Spinal cord (tissue), 10 donors: ENCODE results near the gene UVRAG. TPM values are rescaled to one million over a fixed set of nuclear protein-coding genes. Genes with fewer than 3 reads are reported as not detected.

ENCODE experiments used
- DNase-seq, 6 donors: peaks; one replicate each; pipeline versions ENCODE4 v3.0.0 to v3.0.0-alpha.2; 2013 to 2015; ENCODE audit warnings: low spot score in 6 of 6, low read depth in 4 of 6
- H3K27ac ChIP-seq: one replicate; pipeline ENCODE4 v1.5.1; 2013; ENCODE audit warnings: low read depth, low read length, control low read depth
- H3K27me3 ChIP-seq: one replicate; pipeline ENCODE4 v1.6.1; 2013; ENCODE audit warnings: low read length; ENCODE audit not compliant: control insufficient read depth, insufficient read depth
- H3K36me3 ChIP-seq: one replicate; pipeline ENCODE4 v1.6.1; 2013; ENCODE audit warnings: low read length; ENCODE audit not compliant: control insufficient read depth, insufficient read depth
- H3K4me1 ChIP-seq: one replicate; pipeline ENCODE4 v1.6.1; 2013; ENCODE audit warnings: low read length; ENCODE audit not compliant: control insufficient read depth, insufficient read depth
- H3K4me3 ChIP-seq: one replicate; pipeline ENCODE4 v1.5.1; 2013; ENCODE audit warnings: low read depth, low read length, control low read depth
- H3K9me3 ChIP-seq: one replicate; pipeline ENCODE4 v1.6.1; 2013; ENCODE audit warnings: low read length; ENCODE audit not compliant: control insufficient read depth, insufficient read depth
- WGBS: methylation state at CpG from one replicate; pipeline ENCODE4 v1.1.5; 2013; ENCODE audit warnings: missing lambda C conversion rate; ENCODE audit not compliant: insufficient coverage; 5-methylcytosine and 5-hydroxymethylcytosine counted together
- polyA plus RNA-seq, 2 donors: library from polyadenylated mRNA; unstranded; fragments of 120-200 nt; gene quantifications; one replicate each; pipeline ENCODE4 v1.2.1, GENCODE V29; 2013; ENCODE audit not compliant: insufficient read length in 2 of 2
- total RNA-seq, 2 donors: library from RNA; depleted of rRNA in 1 of 2; stranded (reverse); fragments of 120-200 nt in 1 of 2; fragments of >200 nt in 1 of 2; gene quantifications; one replicate each; pipeline versions ENCODE4 v1.2.3 to v1.2.4, GENCODE V29; 2013 to 2014
- donor health status: healthy.

The UVRAG gene
- total and polyA plus RNA-seq, 4 donors: 17.8 to 40.8 (median 22.3) TPM

- Histone ChIP-seq H3K27ac (no peak overlapping the region), H3K27me3 (no peaks in the 10 kb centered on the region), H3K4me3 (no peak overlapping the region), H3K36me3 (peaks cover 9% of the 10 kb centered on the region), H3K9me3 (no peaks in the 10 kb centered on the region), H3K4me1 (peaks cover 8% of the 10 kb centered on the region)
- 91% methylated on average over 12 of the region's 12 CpGs for WGBS
- no peak for DNase-seq
Observed at GRCh38 chr11:75802021-75802912, 12.7 kb upstream of the UVRAG start.

- H3K27ac ChIP-seq: no peak overlapping the region
- peak; percentile 49 to 92 (median 65) for DNase-seq
- 50% methylated on average over 5 of the region's 10 CpGs for WGBS
Observed at GRCh38 chr11:75802913-75803820, 11.8 kb upstream of the UVRAG start.

GRCh38 chr11:75809111-75809510 lies 5.9 kb upstream of the UVRAG start:
- peaks cover 4% of the 10 kb centered on the region for H3K4me1 ChIP-seq
- H3K27ac ChIP-seq: no peak overlapping the region
- WGBS: 54% methylated on average over 2 of the region's 2 CpGs
- no peaks in the 10 kb centered on the region for H3K27me3 ChIP-seq
- H3K4me3 ChIP-seq: no peak overlapping the region
- H3K36me3 ChIP-seq: no peaks in the 10 kb centered on the region
- no peak for DNase-seq
- no peaks in the 10 kb centered on the region for H3K9me3 ChIP-seq

More at GRCh38 chr11:75802913-75803820, 11.8 kb upstream of the UVRAG start:
- Histone ChIP-seq H3K4me3 (no peak overlapping the region), H3K9me3 (no peaks in the 10 kb centered on the region), H3K27me3 (no peaks in the 10 kb centered on the region), H3K4me1 (peaks cover 8% of the 10 kb centered on the region), H3K36me3 (peaks cover 5% of the 10 kb centered on the region)

- H3K9me3 ChIP-seq: no peaks in the 10 kb centered on the region
- no peak for DNase-seq
- H3K36me3 ChIP-seq: no peaks in the 10 kb centered on the region
- peaks cover 8% of the 10 kb centered on the region for H3K4me1 ChIP-seq
- H3K27me3 ChIP-seq: no peaks in the 10 kb centered on the region
- no peak overlapping the region for H3K27ac ChIP-seq
- H3K4me3 ChIP-seq: no peak overlapping the region
- WGBS: 100% methylated on average over 1 of the region's 2 CpGs
Observed at GRCh38 chr11:75809991-75810390, 5.0 kb upstream of the UVRAG start.

- peaks cover 8% of the 10 kb centered on the region for H3K4me1 ChIP-seq
- H3K4me3 ChIP-seq: no peak overlapping the region
- 83% methylated on average over 5 of the region's 8 CpGs for WGBS
- DNase-seq: no peak
- H3K9me3 ChIP-seq: no peaks in the 10 kb centered on the region
- no peaks in the 10 kb centered on the region for H3K36me3 ChIP-seq
- no peaks in the 10 kb centered on the region for H3K27me3 ChIP-seq
- H3K27ac ChIP-seq: no peak overlapping the region
Observed at GRCh38 chr11:75810637-75811390, 4.2 kb upstream of the UVRAG start.

- H3K36me3 ChIP-seq: no peaks in the 10 kb centered on the region
- no peaks in the 10 kb centered on the region for H3K27me3 ChIP-seq
- H3K4me3 ChIP-seq: no peak overlapping the region
- WGBS: 100% methylated on average over 2 of the region's 2 CpGs
- H3K4me1 ChIP-seq: peaks cover 10% of the 10 kb centered on the region
- no peaks in the 10 kb centered on the region for H3K9me3 ChIP-seq
- H3K27ac ChIP-seq: no peak overlapping the region
- no peak for DNase-seq
Observed at GRCh38 chr11:75811485-75811884, 3.5 kb upstream of the UVRAG start.

- no peaks in the 10 kb centered on the region for H3K36me3 ChIP-seq
- no peak for DNase-seq
- H3K4me1 ChIP-seq: peaks cover 13% of the 10 kb centered on the region
- H3K4me3 ChIP-seq: no peak overlapping the region
- H3K27me3 ChIP-seq: no peaks in the 10 kb centered on the region
- H3K27ac ChIP-seq: no peak overlapping the region
- H3K9me3 ChIP-seq: no peaks in the 10 kb centered on the region
- 80% methylated on average over 1 of the region's 2 CpGs for WGBS
Observed at GRCh38 chr11:75812542-75813040, 2.4 kb upstream of the UVRAG start.

GRCh38 chr11:75813124-75813523 lies 1.9 kb upstream of the UVRAG start:
- H3K9me3 ChIP-seq: no peaks in the 10 kb centered on the region
- H3K4me1 ChIP-seq: peaks cover 16% of the 10 kb centered on the region
- no peak for DNase-seq
- H3K36me3 ChIP-seq: no peaks in the 10 kb centered on the region
- H3K27me3 ChIP-seq: no peaks in the 10 kb centered on the region
- H3K4me3 ChIP-seq: no peak overlapping the region
- no peak overlapping the region for H3K27ac ChIP-seq
- 84% methylated on average over 2 of the region's 2 CpGs for WGBS

GRCh38 chr11:75813622-75814039 lies 1.4 kb upstream of the UVRAG start:
- 100% methylated on average over 1 of the region's 1 CpG for WGBS
- no peak for DNase-seq
- H3K27ac ChIP-seq: no peak overlapping the region

More at GRCh38 chr11:75813622-75814039, 1.4 kb upstream of the UVRAG start:
- no peak overlapping the region for H3K4me3 ChIP-seq
- no peaks in the 10 kb centered on the region for H3K9me3 ChIP-seq
- H3K4me1 ChIP-seq: peaks cover 16% of the 10 kb centered on the region
- no peaks in the 10 kb centered on the region for H3K27me3 ChIP-seq
- no peaks in the 10 kb centered on the region for H3K36me3 ChIP-seq
